IPS DF 6.9 (cell line): ENCODE measurements around the gene PPP1R12B.

Experiments used
- DNase-seq: peaks from one replicate; pipeline ENCODE4 v3.0.0-alpha.2; 2013; ENCODE audit warnings: low read depth, low spot score
- H3K27ac ChIP-seq: one replicate; pipeline ENCODE4 v1.5.1; 2013; ENCODE audit warnings: low read length, control low read depth
- H3K27me3 ChIP-seq: 2 replicates; pipeline ENCODE4 v1.6.1; 2013; ENCODE audit warnings: mild to moderate bottlenecking, low read length; ENCODE audit not compliant: control insufficient read depth, insufficient read depth
- H3K36me3 ChIP-seq: 2 replicates; pipeline ENCODE4 v1.6.1; 2013; ENCODE audit warnings: low read length; ENCODE audit not compliant: control insufficient read depth, insufficient read depth
- H3K4me1 ChIP-seq: 2 replicates; pipeline ENCODE4 v1.6.1; 2013; ENCODE audit warnings: low read length; ENCODE audit not compliant: control insufficient read depth, insufficient read depth
- H3K4me3 ChIP-seq: 2 replicates; pipeline ENCODE4 v1.5.1; 2013; ENCODE audit warnings: mild to moderate bottlenecking, low read length
- H3K9me3 ChIP-seq: 2 replicates; pipeline ENCODE4 v1.6.1; 2013; ENCODE audit warnings: low read length, inconsistent platforms; ENCODE audit not compliant: control insufficient read depth, insufficient read depth
- WGBS: extraction: QIAGEN DNeasy Blood & Tissue Kit; methylation state at CpG from one replicate; pipeline ENCODE4 v1.1.7; 2013; ENCODE audit warnings: mixed read lengths, missing lambda C conversion rate; ENCODE audit not compliant: insufficient read length, insufficient coverage; 5-methylcytosine and 5-hydroxymethylcytosine counted together

The PPP1R12B gene

GRCh38 chr1:202569393-202570322 is 221.2 kb downstream of the PPP1R12B start:
- H3K36me3 ChIP-seq = no peaks in the 10 kb centered on the region

GRCh38 chr1:202571719-202572339 is 223.3 kb downstream of the PPP1R12B start:
- Histone ChIP-seq H3K27ac (no peak overlapping the region), H3K9me3 (no peaks in the 10 kb centered on the region), H3K36me3 (no peaks in the 10 kb centered on the region), H3K4me1 (peaks cover 6% of the 10 kb centered on the region; the same call in 1 of the 2 replicates), H3K4me3 (no peak overlapping the region), H3K27me3 (no peaks in the 10 kb centered on the region)
- WGBS = no CpG with 5 or more reads among the region's 3 CpGs
- no peak for DNase-seq

More at GRCh38 chr1:202569393-202570322, 221.2 kb downstream of the PPP1R12B start:
- Histone ChIP-seq H3K27me3 (no peaks in the 10 kb centered on the region), H3K4me1 (peaks cover 8% of the 10 kb centered on the region; the same call in 1 of the 2 replicates), H3K27ac (no peak overlapping the region), H3K9me3 (no peaks in the 10 kb centered on the region), H3K4me3 (no peak overlapping the region)
- no peak for DNase-seq

GRCh38 chr1:202572867-202573266 is 224.4 kb downstream of the PPP1R12B start:
- Histone ChIP-seq H3K27me3 (no peaks in the 10 kb centered on the region), H3K4me3 (no peak overlapping the region), H3K4me1 (peaks cover 7% of the 10 kb centered on the region; the same call in 1 of the 2 replicates), H3K27ac (no peak overlapping the region), H3K9me3 (no peaks in the 10 kb centered on the region), H3K36me3 (no peaks in the 10 kb centered on the region)
- WGBS = no CpG with 5 or more reads among the region's 1 CpG
- DNase-seq = no peak

GRCh38 chr1:202575918-202576653 is 227.6 kb downstream of the PPP1R12B start:
- H3K27me3 ChIP-seq = no peaks in the 10 kb centered on the region
- peaks cover 2% of the 10 kb centered on the region; the same call in 1 of the 2 replicates for H3K4me1 ChIP-seq
- H3K4me3 ChIP-seq = no peak overlapping the region
- no peak overlapping the region for H3K27ac ChIP-seq
- WGBS = no CpG with 5 or more reads among the region's 2 CpGs
- H3K36me3 ChIP-seq = no peaks in the 10 kb centered on the region
- DNase-seq = no peak
- no peaks in the 10 kb centered on the region for H3K9me3 ChIP-seq

- H3K4me1 ChIP-seq = peaks cover 2% of the 10 kb centered on the region; the same call in 1 of the 2 replicates
- H3K9me3 ChIP-seq = no peaks in the 10 kb centered on the region
- no peaks in the 10 kb centered on the region for H3K36me3 ChIP-seq
- WGBS = no CpG with 5 or more reads among the region's 1 CpG
- H3K4me3 ChIP-seq = no peak overlapping the region
- DNase-seq = no peak
- H3K27me3 ChIP-seq = no peaks in the 10 kb centered on the region
- no peak overlapping the region for H3K27ac ChIP-seq
These were observed 228.3 kb downstream of the PPP1R12B start for GRCh38 chr1:202576816-202577215.

GRCh38 chr1:202577381-202577780 is 228.9 kb downstream of the PPP1R12B start:
- WGBS = no CpG with 5 or more reads among the region's 2 CpGs
- Histone ChIP-seq H3K9me3 (no peaks in the 10 kb centered on the region), H3K36me3 (no peaks in the 10 kb centered on the region), H3K27me3 (no peaks in the 10 kb centered on the region), H3K27ac (no peak overlapping the region), H3K4me3 (no peak overlapping the region), H3K4me1 (peaks cover 2% of the 10 kb centered on the region; the same call in 1 of the 2 replicates)
- no peak for DNase-seq

GRCh38 chr1:202578001-202578504 is 229.6 kb downstream of the PPP1R12B start:
- DNase-seq = no peak
- no peaks in the 10 kb centered on the region for H3K9me3 ChIP-seq
- WGBS = no CpG with 5 or more reads among the region's 4 CpGs
- no peak overlapping the region for H3K27ac ChIP-seq
- H3K27me3 ChIP-seq = no peaks in the 10 kb centered on the region
- H3K4me3 ChIP-seq = no peak overlapping the region
- no peaks in the 10 kb centered on the region for H3K36me3 ChIP-seq
- peaks cover 2% of the 10 kb centered on the region; the same call in 1 of the 2 replicates for H3K4me1 ChIP-seq

GRCh38 chr1:202578565-202578964 is 230.1 kb downstream of the PPP1R12B start:
- no CpG with 5 or more reads among the region's 6 CpGs for WGBS
- DNase-seq = no peak
- no peak overlapping the region for H3K4me3 ChIP-seq
- no peaks in the 10 kb centered on the region for H3K9me3 ChIP-seq
- H3K4me1 ChIP-seq = peaks cover 2% of the 10 kb centered on the region; the same call in 1 of the 2 replicates
- no peak overlapping the region for H3K27ac ChIP-seq
- no peaks in the 10 kb centered on the region for H3K36me3 ChIP-seq
- H3K27me3 ChIP-seq = no peaks in the 10 kb centered on the region

GRCh38 chr1:202579806-202580205 is 231.3 kb downstream of the PPP1R12B start:
- H3K27ac ChIP-seq = no peak overlapping the region
- H3K4me3 ChIP-seq = no peak overlapping the region
- no peak for DNase-seq
- no peaks in the 10 kb centered on the region for H3K36me3 ChIP-seq
- no peaks in the 10 kb centered on the region for H3K27me3 ChIP-seq
- peaks cover 2% of the 10 kb centered on the region; the same call in 1 of the 2 replicates for H3K4me1 ChIP-seq
- WGBS = no CpG with 5 or more reads among the region's 2 CpGs
- H3K9me3 ChIP-seq = no peaks in the 10 kb centered on the region

- DNase-seq = no peak
- no peaks in the 10 kb centered on the region for H3K36me3 ChIP-seq
- H3K27me3 ChIP-seq = no peaks in the 10 kb centered on the region
- H3K27ac ChIP-seq = no peak overlapping the region
- no peak overlapping the region for H3K4me3 ChIP-seq
- no peaks in the 10 kb centered on the region for H3K9me3 ChIP-seq
- peaks cover 2% of the 10 kb centered on the region; the same call in 1 of the 2 replicates for H3K4me1 ChIP-seq
- no CpG with 5 or more reads among the region's 1 CpG for WGBS
These were observed 232.1 kb downstream of the PPP1R12B start for GRCh38 chr1:202580619-202581018.
